LHCN-M2 (cell line): Measurements from ENCODE around the gene CAPN1. TPM values are rescaled to one million over a fixed set of nuclear protein-coding genes. Genes with fewer than 3 reads are reported as not detected.
A peak's percentile ranks its signal among the peaks of the same experiment; 100 is the strongest.
"Not testable (repeated sequence)": the region's sequence is repeated elsewhere in the genome, so short reads cannot be mapped to it uniquely, and the experiment has no call there.

ENCODE experiments used
- DNase-seq: peaks from one replicate; pipeline ENCODE4 v3.0.0-alpha.2; 2012; ENCODE audit warnings: low read depth
- total RNA-seq: library from RNA; depleted of rRNA; stranded (reverse); fragments of >200 nt; gene quantifications from 2 replicates; pipeline ENCODE4 v1.2.3, GENCODE V29; 2014

The CAPN1 gene
- total RNA-seq, 1 experiment from 2014 or later = 141 TPM

DNA sequence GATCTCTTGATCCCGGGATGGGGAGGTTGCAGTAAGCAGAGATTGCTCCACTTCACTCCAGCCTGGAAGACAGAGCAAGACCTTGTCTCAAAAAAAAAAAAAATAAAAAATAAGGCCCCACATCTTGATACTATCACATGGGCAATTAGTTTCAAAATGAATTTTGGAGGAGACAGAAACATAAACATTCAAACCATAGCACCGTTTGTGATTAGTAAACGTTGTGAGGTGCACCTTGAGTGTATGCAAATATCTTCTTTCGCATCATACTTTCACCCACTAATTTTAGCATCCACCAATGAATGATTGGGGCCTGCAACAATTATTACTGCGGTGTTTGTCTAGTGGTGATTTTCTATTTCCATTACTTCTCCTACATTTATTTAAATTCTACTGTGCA, 22.7 kb upstream of the CAPN1 start:
- no peak for DNase-seq

GRCh38 chr11:65160643-65161042, 21.1 kb upstream of the CAPN1 start:
- no peak for DNase-seq

GRCh38 chr11:65163684-65164083, 18.0 kb upstream of the CAPN1 start:
- DNase-seq = no peak

DNA sequence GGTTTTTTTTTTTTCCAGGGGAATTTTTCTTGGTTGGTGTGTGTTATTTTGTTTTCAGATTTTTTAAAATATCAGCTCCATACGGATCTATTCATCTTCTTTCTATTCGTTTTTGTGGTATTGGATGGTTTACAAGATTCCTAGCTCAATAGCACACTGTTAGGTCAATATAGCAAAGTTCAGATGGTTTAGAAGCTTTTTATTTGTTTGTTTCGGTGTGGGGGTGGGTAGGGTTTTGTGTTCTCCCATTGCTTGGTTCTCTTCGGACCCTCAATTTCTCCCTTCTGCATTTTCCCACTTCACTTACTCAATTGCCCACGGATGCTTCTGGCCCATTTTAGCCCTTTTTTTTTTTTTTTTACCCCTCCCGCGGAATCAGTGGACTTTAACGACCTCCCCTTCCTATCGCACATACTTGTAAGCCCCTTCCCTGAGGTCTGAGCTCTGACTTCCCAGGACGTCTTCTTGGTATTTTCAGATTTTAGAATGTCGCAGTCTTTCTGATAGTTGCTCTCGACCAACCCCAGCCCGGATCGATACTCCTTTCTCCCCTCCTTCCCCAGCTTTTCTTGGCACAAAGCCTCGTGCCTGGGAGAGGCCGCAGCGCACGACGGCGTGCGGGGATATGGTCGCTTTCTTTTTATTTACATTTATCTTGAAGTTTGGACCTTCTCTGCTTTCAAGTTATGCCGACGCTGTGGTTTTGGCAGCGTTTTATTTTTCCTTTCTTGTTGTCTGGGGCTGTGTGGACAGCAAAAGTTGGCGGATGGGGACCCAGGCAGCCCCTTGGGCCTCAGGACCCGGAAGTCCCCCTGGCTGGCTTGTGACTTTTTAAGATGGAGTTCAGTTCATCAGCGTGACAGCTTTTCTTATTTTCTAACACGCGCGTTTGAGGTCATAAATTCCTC, 16.1 kb upstream of the CAPN1 start:
- no peak for DNase-seq

DNA sequence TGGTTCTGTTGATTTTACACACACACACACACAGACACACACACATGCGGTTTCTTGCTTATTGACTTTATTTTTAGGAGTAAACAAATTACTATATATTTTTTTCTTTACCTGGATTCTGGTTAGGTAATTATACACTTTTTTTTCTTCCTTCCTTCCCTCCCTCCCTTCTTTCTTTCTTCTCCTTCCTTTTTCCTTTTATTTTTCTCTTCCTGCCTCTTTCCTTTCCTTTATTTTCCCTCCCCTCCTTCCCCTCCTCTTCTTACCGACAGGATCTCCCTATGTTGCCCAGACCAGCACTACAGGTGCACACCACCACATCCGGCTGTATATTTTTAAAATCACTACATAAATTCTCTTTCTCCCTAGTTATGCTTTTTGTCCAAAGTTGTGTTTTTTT, 14.8 kb upstream of the CAPN1 start:
- DNase-seq = no peak

DNA sequence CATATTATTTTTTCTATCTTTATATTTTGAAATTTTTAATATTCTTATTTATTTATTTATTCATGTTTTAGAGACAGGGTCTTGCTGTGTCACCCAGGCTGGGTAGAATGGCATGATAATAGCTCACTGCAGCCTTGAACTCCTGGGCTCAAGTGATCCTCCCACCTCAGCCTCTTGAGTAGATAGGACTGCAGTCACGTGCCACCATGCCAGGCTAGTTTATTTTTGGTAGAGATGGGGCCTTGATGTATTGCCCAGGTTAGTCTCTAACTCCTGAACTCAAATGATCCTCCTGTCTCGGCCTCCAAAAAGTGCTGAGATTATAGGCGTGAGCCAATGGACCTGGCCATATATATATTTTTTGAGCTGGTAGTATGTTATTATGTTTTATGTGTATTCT, 14.1 kb upstream of the CAPN1 start:
- DNase-seq = no peak

DNA sequence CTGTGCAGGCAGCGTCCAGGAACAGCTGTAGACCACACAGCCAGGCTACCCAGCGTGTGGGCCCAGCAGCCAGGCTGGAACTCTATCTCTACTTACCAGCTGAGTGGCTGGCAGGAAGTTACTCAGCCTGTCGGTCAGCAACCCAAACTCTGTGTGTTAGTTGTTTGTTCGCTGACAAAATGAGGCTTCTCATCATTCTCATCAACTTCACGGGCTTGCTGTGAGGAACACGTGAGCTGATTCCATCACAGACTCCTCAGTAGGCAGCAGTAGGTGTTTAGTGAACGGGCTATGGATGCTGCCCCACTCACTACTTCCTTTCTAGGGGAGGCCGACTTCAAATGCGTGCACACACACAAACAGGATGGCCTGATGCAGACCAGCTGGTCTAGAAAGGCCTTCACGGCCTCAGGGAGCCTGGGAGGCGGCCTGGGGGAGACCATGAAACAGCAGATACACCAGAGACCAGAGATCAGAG, 12.5 kb upstream of the CAPN1 start:
- DNase-seq = peak; percentile 63

- no peak for DNase-seq
Measured at GRCh38 chr11:65170058-65170534, 11.6 kb upstream of the CAPN1 start, which contains the start of gene SPDYC. Gene SPDYC, plus strand, starts transcription at chr11:65170233. Its CDS starts 1,125 bp downstream, at chr11:65171358.

GRCh38 chr11:65172600-65172999, 9.1 kb upstream of the CAPN1 start:
- DNase-seq = no peak

DNA sequence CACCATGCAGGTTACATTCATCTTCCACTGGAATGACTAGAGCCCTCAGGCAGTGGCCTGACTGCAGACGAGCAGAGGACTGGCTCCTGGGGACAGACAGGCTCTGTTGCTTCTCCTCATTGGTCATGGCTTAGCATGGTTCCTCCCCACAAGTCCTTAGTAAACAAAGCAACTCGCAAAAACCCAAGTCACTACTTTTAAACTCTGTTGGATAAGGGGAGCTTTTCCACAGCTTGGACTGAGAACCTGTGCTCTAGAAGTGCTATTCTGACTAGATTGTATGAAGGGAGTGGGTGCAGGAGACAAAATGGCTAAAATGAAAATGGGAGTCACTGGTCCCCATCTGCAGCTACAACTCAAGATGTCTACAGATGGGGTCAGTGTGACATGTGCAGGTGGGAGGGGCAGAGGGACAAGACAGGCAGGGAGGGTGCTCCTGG, 7.1 kb upstream of the CAPN1 start:
- DNase-seq = not testable (repeated sequence)

DNA sequence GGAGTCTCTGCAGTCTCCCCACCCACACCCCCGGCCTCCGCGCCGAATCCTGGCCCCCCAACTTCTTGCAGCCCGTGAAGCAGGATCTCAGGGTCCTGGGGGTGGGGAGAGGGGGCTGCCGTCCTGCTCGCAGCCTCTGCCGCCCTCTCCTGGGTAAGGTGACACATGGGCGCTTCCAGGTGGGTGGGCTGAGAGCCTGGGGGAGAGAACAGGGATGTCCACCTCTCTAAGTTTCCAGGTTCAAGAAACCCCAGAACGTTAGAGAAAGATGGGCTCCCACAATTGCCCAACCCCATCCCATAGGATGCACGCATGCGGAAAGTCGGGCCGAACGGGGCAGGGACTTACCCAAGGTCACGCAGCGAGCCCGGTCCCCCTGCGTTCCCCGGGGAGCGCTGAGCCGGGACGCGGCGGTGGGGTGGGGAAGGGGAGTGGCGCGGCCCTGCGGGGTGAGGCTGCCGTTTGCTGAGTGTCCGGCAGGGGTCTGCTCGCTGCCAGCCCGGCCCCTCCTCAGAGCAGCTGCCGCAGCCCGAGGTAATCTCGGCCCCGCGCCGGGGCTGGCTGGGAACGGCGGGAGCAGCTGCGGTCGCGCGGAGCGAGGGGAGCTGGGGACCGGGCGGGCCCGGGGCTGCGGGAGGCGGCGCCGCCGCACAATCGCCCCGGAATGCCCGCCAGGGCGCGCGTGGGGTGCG, 705 bp upstream of the CAPN1 start:
- DNase-seq = peak; percentile 63

GRCh38 chr11:65182258-65183170, 786 bp downstream of the CAPN1 start:
- no peak for DNase-seq

GRCh38 chr11:65183201-65183891, 1.6 kb downstream of the CAPN1 start:
- DNase-seq = no peak

GRCh38 chr11:65184146-65184545, 2.4 kb downstream of the CAPN1 start:
- DNase-seq = no peak

GRCh38 chr11:65185171-65185570, 3.4 kb downstream of the CAPN1 start:
- DNase-seq = no peak

DNA sequence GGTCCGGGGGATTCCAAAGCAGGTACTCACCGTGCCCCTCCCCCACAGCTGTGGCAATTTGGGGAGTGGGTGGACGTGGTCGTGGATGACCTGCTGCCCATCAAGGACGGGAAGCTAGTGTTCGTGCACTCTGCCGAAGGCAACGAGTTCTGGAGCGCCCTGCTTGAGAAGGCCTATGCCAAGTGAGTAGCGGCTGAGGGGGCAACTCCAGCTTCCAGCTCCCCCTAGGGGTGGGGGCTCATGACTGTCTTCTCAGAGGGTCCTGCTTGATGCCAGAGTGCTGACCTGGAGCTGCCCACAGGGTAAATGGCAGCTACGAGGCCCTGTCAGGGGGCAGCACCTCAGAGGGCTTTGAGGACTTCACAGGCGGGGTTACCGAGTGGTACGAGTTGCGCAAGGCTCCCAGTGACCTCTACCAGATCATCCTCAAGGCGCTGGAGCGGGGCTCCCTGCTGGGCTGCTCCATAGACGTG, 4.2 kb downstream of the CAPN1 start:
- DNase-seq = no peak

DNA sequence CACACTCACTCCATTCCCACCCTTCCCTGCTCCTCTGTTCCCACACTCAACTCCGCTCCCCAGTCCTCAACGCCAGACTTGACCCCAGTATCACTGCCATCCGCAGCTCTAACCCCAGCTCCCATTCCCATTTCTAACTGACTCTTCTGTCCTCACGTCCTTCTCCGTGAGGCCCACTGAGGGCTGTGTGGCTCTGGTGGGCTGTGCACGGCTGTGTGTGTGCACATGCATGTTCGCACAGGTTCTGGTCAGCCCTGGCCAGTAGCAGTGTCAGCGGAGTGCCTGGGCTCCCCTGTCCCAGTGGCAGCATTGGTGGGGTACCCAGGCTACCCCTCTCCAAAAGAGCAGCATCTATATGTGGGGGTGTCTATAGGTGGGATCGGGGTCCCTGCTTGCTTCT, 5.0 kb downstream of the CAPN1 start:
- DNase-seq = no peak

DNA sequence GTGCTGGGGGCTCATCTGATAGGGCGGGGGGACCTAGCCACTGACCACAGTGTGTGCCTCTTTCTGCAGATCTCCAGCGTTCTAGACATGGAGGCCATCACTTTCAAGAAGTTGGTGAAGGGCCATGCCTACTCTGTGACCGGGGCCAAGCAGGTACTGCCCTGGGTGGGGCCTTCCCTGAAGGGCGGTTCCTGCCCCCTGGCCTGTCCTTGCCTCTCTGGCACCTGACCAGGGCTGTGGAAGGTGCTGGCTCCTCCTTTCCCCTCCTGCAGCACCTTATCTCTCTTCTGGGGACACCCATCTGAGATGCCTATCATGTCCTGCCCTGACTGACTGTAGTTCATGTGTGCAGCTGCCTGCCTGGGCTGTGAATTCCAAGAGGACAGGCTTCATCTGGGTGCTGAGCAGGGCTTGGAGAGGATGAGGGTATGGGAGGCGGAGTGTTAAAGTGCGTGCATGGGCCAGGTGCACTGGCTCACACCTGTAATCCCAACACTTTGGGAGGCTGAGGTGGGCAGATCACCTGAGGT, 5.5 kb downstream of the CAPN1 start:
- DNase-seq = no peak

DNA sequence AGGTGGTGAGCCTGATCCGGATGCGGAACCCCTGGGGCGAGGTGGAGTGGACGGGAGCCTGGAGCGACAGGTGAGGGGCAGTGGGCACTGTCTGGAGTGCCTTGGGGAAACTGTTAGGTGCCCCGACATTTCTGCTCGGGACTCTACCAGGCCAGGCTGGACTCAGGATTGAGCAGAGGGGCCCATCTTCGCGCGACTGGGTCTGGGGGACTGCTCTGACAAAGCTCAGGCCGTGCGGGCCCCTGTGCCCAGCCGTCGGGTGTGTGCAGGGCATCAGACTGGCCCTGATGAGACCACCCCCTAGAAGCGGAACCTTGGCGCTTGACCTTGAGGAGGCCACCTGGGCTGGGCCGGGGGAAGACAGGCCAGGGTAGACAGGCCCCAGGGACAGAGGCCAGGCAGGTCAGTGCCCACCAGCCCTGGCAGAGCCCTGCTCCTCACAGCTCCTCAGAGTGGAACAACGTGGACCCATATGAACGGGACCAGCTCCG, 6.3 kb downstream of the CAPN1 start:
- DNase-seq = no peak

GRCh38 chr11:65188486-65188885, 6.8 kb downstream of the CAPN1 start:
- DNase-seq = no peak
